T-helper 2 cell treated with Interferon-gamma antibody and Interleukin-4, amounts not matched to agents 5 μg/mL and 100 μg/mL, for 36 hours (primary cell): ENCODE data around the gene GPSM3.
A peak's percentile ranks its signal among the peaks of the same experiment; 100 is the strongest.

Source experiments
- DNase-seq: peaks from one replicate; pipeline ENCODE4 v3.0.0; 2021; ENCODE audit warnings: low spot score
- H3K27ac Mint-ChIP-seq: one replicate; pipeline ENCODE4 v1.8.0; 2021; ENCODE audit warnings: mild to moderate bottlenecking, mixed read lengths
- H3K27me3 Mint-ChIP-seq: one replicate; pipeline ENCODE4 v1.8.0; 2021; ENCODE audit warnings: low read depth, mixed read lengths
- H3K36me3 Mint-ChIP-seq: one replicate; pipeline ENCODE4 v1.8.0; 2021; ENCODE audit warnings: low read depth, mixed read lengths
- H3K4me1 Mint-ChIP-seq: one replicate; pipeline ENCODE4 v1.8.0; 2021; ENCODE audit warnings: low read depth, mixed read lengths
- H3K4me3 Mint-ChIP-seq: one replicate; pipeline ENCODE4 v1.8.0; 2022; ENCODE audit warnings: mild to moderate bottlenecking, moderate library complexity, mixed read lengths
- H3K9me3 Mint-ChIP-seq: one replicate; pipeline ENCODE4 v1.8.0; 2021; ENCODE audit warnings: mixed read lengths

Gene GPSM3

DNA sequence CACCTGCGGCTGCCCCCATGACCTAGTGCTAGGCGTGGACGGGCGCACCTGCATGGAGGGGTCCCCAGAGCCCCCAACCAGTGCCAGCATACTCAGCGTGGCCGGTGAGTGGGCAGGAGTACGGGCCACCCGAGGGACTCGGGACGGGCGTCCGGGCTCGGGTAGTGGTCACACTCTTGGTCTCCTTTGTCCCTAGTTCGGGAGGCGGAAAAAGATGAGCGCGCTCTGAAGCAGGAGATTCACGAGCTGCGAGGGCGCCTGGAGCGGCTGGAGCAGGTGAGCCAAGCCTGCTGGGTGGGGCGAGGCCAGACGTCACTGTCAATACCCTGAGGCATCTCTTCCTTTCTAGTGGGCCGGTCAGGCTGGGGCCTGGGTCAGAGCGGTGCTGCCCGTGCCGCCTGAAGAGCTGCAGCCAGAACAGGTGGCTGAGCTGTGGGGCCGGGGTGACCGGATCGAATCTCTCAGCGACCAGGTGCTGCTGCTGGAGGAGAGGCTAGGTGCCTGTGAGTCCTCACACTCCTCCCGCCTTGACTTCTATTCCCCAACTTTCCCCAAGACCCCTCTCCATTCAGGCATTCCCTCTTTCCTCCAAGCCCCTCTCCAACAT lies 25.2 kb downstream of the GPSM3 start:
- Mint-ChIP-seq H3K36me3 (peaks cover 26% of the 10 kb centered on the region), H3K27ac (no peak overlapping the region), H3K27me3 (no peaks in the 10 kb centered on the region), H3K9me3 (no peaks in the 10 kb centered on the region), H3K4me1 (peaks cover 2% of the 10 kb centered on the region), H3K4me3 (no peak overlapping the region)
- DNase-seq: no peak

DNA sequence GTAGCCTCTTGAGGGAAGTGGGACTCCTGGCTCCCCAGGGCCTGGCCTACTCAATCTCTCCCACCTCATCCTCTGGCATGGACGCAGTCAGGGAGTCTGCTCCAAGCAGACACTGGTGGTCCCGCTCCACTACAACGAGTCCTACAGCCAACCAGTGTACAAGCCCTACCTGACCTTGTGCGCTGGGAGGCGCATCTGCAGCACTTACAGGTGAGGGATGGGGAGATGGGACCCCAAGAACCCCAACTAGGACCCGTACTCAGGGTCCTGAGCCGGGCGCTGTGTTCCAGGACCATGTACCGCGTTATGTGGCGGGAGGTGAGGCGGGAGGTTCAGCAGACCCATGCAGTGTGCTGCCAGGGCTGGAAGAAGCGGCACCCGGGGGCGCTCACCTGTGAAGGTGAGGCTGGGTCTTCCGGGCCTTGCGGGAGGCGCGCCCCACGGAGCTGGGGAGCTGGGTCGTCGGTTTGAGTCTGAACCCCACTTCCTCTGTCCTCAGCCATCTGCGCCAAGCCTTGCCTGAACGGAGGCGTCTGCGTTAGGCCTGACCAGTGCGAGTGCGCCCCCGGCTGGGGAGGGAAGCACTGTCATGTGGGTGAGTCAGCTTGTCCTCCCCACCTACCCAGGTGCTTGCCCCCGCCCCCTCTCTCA lies 25.9 kb downstream of the GPSM3 start:
- H3K27me3 Mint-ChIP-seq: no peaks in the 10 kb centered on the region
- H3K4me1 Mint-ChIP-seq: peaks cover 2% of the 10 kb centered on the region
- H3K27ac Mint-ChIP-seq: no peak overlapping the region
- H3K9me3 Mint-ChIP-seq: no peaks in the 10 kb centered on the region
- H3K4me3 Mint-ChIP-seq: no peak overlapping the region
- peaks cover 26% of the 10 kb centered on the region for H3K36me3 Mint-ChIP-seq
- DNase-seq: no peak

- no peak for DNase-seq
- H3K36me3 Mint-ChIP-seq: peaks cover 15% of the 10 kb centered on the region
- no peaks in the 10 kb centered on the region for H3K4me1 Mint-ChIP-seq
- H3K27me3 Mint-ChIP-seq: no peaks in the 10 kb centered on the region
- H3K9me3 Mint-ChIP-seq: no peaks in the 10 kb centered on the region
- H3K27ac Mint-ChIP-seq: no peak within 1 kb of the TSS
- H3K4me3 Mint-ChIP-seq: no peak within 1 kb of the TSS
These were observed 28.1 kb downstream of the GPSM3 start, which contains the start of gene EGFL8 for GRCh38 chr6:32164295-32164694. EGFL8 (plus strand) TSS chr6:32164595; CDS start chr6:32166166, 1,571 bp downstream.

GRCh38 chr6:32163559-32164258 lies 28.7 kb downstream of the GPSM3 start:
- Mint-ChIP-seq H3K4me1 (no peaks in the 10 kb centered on the region), H3K27ac (no peak overlapping the region), H3K9me3 (no peaks in the 10 kb centered on the region), H3K36me3 (peaks cover 12% of the 10 kb centered on the region), H3K27me3 (no peaks in the 10 kb centered on the region), H3K4me3 (no peak overlapping the region)
- DNase-seq: no peak

GRCh38 chr6:32158052-32158451 lies 34.4 kb downstream of the GPSM3 start:
- DNase-seq: no peak
- H3K27me3 Mint-ChIP-seq: peaks cover 7% of the 10 kb centered on the region
- H3K4me1 Mint-ChIP-seq: peaks cover 16% of the 10 kb centered on the region
- no peaks in the 10 kb centered on the region for H3K9me3 Mint-ChIP-seq
- H3K27ac Mint-ChIP-seq: no peak overlapping the region
- H3K4me3 Mint-ChIP-seq: no peak overlapping the region
- H3K36me3 Mint-ChIP-seq: peaks cover 3% of the 10 kb centered on the region

DNA sequence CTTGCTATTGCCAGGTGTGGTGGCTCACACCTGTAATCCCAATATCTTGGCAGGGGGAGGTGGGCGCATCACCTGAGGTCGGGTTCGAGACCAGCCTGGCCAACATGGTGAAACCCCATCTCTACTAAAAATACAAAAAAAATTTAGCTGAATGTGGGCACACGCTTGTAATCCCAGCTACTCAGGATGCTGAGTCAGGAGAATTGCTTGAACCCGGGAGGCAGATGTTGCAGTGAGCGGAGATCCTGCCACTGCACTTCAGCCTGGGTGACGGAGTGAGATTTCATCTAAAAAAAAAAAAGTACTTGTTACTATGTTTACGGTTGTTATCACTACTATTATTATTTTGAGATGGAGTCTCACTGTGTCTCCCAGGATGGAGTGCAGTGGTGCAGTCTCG lies 35.6 kb downstream of the GPSM3 start:
- Mint-ChIP-seq H3K36me3 (peaks cover 3% of the 10 kb centered on the region), H3K27ac (no peak overlapping the region), H3K4me1 (peaks cover 19% of the 10 kb centered on the region), H3K4me3 (no peak overlapping the region), H3K9me3 (no peaks in the 10 kb centered on the region), H3K27me3 (peaks cover 16% of the 10 kb centered on the region)
- no peak for DNase-seq

GRCh38 chr6:32154514-32155161 lies 37.8 kb downstream of the GPSM3 start:
- Mint-ChIP-seq H3K4me3 (peak overlapping the region; percentile 99), H3K27ac (peak overlapping the region; percentile 92), H3K4me1 (peaks cover 21% of the 10 kb centered on the region), H3K9me3 (no peaks in the 10 kb centered on the region), H3K27me3 (peaks cover 31% of the 10 kb centered on the region), H3K36me3 (peaks cover 3% of the 10 kb centered on the region)
- DNase-seq: peak; percentile 56

DNA sequence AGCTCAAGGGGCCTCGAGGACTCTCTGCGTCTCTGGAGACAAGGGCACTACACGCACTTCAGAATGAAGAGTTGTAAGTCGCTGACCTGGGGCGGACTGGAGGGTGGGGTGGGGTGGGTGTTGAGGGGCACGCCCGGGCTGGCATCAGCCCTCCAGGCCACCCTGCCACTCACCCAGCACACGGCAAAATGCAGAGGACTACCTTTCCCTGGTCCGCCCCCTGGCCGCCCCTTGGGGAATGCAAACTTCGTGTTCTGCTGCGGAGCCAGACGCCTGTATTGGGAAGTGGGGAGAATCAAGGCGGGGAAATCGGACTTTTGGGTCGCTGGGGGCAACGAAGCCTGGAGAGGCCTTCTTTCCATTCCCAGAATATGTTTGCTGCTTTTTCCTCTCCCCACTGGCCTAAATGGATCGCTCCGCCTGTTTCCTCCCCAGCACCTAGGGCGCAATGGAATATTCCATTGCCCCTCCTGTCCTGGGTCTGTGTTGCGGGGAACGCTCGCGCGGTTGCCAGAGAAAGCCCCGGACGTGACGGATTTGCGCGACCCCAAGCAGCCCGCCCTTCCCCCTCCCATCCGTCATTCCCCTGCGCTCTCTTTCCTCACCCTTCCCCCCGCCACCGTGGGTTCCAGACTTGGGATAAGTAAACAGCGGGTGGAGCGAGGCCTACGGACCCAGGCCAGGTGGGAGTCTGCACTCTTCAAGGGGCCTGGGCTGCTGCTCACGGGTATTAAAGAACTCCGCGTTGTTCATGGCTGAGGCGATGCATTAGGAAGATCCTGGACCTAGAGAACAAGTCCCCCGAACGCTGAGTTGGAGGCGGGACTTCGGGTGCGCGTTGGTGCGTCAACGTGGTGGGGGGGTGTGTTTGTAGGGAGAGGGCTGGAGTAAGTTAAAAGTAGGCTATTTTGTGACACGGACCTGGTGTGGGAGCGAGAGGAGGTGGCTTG lies 38.6 kb downstream of the GPSM3 start, which contains the start of gene PPT2:
PPT2 (plus strand) TSS at position 578 of the 950 bp plus-strand sequence. CDS start 454 bp downstream, outside the sequence.
- Mint-ChIP-seq H3K36me3 (peaks cover 3% of the 10 kb centered on the region), H3K27me3 (peaks cover 36% of the 10 kb centered on the region), H3K9me3 (no peaks in the 10 kb centered on the region), H3K27ac (peak within 1 kb of the TSS; percentile 92), H3K4me3 (peak within 1 kb of the TSS; percentile 99), H3K4me1 (peaks cover 24% of the 10 kb centered on the region)
- peak; percentile 59 for DNase-seq

DNA sequence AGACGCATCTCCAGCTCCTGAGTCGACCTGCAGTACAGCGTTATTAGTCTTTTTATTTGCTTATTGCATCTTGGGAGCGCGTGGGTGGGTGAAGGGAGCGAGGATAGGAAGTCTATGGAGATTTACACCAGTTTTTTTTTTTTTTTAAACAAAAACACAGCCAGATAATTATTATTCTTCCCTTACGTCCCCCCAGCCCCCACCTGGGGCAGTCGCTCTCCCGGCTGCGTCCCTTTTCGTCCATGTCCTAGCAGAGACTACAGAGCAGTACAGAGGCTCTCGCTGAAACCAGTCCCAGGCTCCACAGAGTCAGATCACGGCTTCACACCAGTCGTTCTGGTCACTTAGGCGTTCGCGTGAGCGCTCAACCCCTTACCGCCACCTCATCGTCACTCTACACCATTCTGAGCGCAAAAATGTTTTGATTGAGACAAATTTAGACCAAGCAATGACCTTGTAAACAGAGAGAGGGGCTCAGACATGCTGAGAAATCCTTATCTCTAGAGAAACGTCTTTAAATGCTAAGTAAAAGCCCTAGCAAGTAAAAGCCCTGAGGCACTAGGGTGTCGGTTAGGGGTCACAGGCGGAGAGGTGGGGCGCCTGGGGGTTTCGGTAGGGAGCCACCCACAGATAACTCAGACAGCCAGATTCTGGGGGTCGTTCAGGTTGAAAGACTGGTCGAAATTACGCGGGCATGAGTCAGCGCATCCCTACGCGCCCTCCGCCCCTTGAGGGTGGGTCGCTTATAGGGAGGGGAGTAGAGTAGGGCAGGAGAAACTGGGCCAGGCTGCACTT lies 39.5 kb downstream of the GPSM3 start:
- no peaks in the 10 kb centered on the region for H3K9me3 Mint-ChIP-seq
- DNase-seq: no peak
- H3K27me3 Mint-ChIP-seq: peaks cover 45% of the 10 kb centered on the region
- H3K36me3 Mint-ChIP-seq: peaks cover 3% of the 10 kb centered on the region
- H3K4me3 Mint-ChIP-seq: peak overlapping the region; percentile 57
- no peak overlapping the region for H3K27ac Mint-ChIP-seq
- peaks cover 28% of the 10 kb centered on the region for H3K4me1 Mint-ChIP-seq

DNA sequence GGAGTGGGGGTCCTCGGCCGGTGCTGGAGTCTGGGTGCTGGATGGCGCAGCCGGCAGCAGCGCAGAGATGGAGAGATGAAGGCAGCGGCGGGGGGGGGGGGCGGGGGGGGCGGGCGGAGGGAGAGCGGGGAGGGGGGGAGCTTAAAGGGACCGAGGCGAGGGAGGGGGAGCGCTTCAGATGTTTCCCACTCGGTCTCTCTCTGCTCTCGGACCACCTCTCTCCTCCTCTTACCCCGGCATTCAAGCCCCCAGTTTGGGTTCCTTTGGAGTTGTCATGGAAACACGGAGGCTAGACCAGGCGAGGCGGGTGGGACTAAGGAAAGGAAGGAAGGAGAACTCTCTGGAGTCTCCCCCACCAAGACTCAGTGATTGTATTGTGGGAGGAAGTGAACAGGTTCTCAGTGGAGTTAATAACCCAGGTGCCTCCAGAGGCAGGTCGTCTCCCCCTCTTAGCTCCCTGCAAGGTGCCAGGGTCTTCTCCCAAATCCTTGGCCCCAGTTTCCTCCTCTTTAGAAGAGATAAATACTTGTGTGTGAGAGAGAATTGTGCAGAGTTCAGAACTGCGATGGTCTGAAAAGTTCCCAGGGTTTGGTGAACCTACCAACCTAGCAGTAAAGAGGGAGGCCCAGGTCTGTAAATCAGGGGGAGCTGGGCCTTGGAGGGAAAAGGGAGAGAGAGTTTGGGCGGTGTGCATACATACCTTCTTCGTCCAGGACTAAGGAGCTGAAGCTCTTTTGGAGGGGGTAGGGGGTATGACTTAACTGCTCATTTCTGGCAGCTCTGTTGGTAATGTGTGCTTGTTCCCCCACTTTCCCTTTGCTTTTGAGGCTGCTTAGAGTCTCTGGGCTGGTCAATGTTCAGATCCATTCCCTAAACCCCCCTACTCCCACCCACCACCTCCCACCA lies 40.3 kb downstream of the GPSM3 start, which contains the start of gene PRRT1:
PRRT1 (minus strand) TSS at position 77 of the 906 bp plus-strand sequence. CDS start 112 bp downstream, outside the sequence.
- H3K27me3 Mint-ChIP-seq: peaks cover 53% of the 10 kb centered on the region

GRCh38 chr6:32151181-32151862 lies 41.1 kb downstream of the GPSM3 start:
- Mint-ChIP-seq H3K4me1 (peaks cover 32% of the 10 kb centered on the region), H3K9me3 (no peaks in the 10 kb centered on the region), H3K4me3 (no peak overlapping the region), H3K27ac (no peak overlapping the region), H3K27me3 (peaks cover 61% of the 10 kb centered on the region), H3K36me3 (no peaks in the 10 kb centered on the region)
- DNase-seq: no peak

More for the DNA sequence above, 40.3 kb downstream of the GPSM3 start, which contains the start of gene PRRT1:
- Mint-ChIP-seq H3K27ac (no peak within 1 kb of the TSS), H3K4me1 (peaks cover 32% of the 10 kb centered on the region), H3K4me3 (peak within 1 kb of the TSS; percentile 57), H3K36me3 (no peaks in the 10 kb centered on the region), H3K9me3 (no peaks in the 10 kb centered on the region)
- DNase-seq: no peak
